OCI-LY3 (cell line): ENCODE data around the gene TTI1.

Experiments
- CTCF ChIP-seq: fragments of 200-600, 300-600 bp; sonication (generic); IDR thresholded peaks from 2 replicates; pipeline ENCODE4 v1.5.1; 2014; ENCODE audit warnings: antibody characterized with exemption, low read length, low read depth
- EZH2phosphoT487 ChIP-seq: fragments of 200-600 bp; shearing (Covaris generic); IDR thresholded peaks from 2 replicates; pipeline ENCODE4 v1.6.1; 2018; ENCODE audit warnings: antibody characterized with exemption, mixed run types, low read depth

DNA sequence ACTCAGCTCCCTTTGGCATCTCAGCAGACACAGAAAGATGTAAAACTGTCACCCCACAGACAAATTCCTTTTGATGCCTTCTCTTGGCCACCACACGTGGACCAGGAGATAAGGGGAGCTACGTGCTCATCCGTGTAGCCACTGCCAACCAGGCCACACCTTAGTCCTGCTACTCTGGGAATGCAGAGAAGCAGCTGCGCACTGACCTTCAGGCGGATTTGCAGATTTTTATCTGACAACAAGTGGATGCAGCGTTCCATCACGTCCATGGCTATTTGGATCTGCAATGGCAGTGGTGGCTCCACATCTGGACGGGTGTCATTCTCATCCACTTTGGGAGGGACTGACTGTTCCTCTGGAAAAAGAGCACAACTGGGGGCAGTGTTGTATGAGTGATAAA is 30.8 kb downstream of the TTI1 start:
- no peak for TF ChIP-seq CTCF
- no peak for TF ChIP-seq EZH2phosphoT487
